Activated T-cell treated with anti-CD3 and anti-CD28 coated beads, Interleukin-2, amount 50 U/mL, for 24 hours (primary cell): ENCODE measurements around the gene ASH1L.
A peak's percentile ranks its signal among the peaks of the same experiment; 100 is the strongest.
"Not testable (repeated sequence)": the region's sequence is repeated elsewhere in the genome, so short reads cannot be mapped to it uniquely, and the experiment has no call there.

ENCODE experiments used
- DNase-seq: peaks from one replicate; pipeline ENCODE4 v3.0.0-alpha.2; 2020
- H3K27ac Mint-ChIP-seq: 2 replicates; pipeline ENCODE4 v1.8.0; 2020; ENCODE audit warnings: mild to moderate bottlenecking, mixed read lengths
- H3K27me3 Mint-ChIP-seq: 2 replicates; pipeline ENCODE4 v1.8.0; 2020; ENCODE audit warnings: mixed read lengths
- H3K36me3 Mint-ChIP-seq: 2 replicates; pipeline ENCODE4 v1.8.0; 2020; ENCODE audit warnings: low read depth, mixed read lengths
- H3K4me1 Mint-ChIP-seq: 2 replicates; pipeline ENCODE4 v1.8.0; 2020; ENCODE audit warnings: low read depth, mixed read lengths
- H3K4me3 Mint-ChIP-seq: 2 replicates; pipeline ENCODE4 v1.8.0; 2020; ENCODE audit warnings: mild to moderate bottlenecking, moderate library complexity, mixed read lengths
- H3K9me3 Mint-ChIP-seq: 2 replicates; pipeline ENCODE4 v1.8.0; 2020; ENCODE audit warnings: mixed read lengths

Gene ASH1L, protein sequence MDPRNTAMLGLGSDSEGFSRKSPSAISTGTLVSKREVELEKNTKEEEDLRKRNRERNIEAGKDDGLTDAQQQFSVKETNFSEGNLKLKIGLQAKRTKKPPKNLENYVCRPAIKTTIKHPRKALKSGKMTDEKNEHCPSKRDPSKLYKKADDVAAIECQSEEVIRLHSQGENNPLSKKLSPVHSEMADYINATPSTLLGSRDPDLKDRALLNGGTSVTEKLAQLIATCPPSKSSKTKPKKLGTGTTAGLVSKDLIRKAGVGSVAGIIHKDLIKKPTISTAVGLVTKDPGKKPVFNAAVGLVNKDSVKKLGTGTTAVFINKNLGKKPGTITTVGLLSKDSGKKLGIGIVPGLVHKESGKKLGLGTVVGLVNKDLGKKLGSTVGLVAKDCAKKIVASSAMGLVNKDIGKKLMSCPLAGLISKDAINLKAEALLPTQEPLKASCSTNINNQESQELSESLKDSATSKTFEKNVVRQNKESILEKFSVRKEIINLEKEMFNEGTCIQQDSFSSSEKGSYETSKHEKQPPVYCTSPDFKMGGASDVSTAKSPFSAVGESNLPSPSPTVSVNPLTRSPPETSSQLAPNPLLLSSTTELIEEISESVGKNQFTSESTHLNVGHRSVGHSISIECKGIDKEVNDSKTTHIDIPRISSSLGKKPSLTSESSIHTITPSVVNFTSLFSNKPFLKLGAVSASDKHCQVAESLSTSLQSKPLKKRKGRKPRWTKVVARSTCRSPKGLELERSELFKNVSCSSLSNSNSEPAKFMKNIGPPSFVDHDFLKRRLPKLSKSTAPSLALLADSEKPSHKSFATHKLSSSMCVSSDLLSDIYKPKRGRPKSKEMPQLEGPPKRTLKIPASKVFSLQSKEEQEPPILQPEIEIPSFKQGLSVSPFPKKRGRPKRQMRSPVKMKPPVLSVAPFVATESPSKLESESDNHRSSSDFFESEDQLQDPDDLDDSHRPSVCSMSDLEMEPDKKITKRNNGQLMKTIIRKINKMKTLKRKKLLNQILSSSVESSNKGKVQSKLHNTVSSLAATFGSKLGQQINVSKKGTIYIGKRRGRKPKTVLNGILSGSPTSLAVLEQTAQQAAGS (N-terminal part only)

GRCh38 chr1:155562581-155563376 lies at the start of gene ASH1L:
Gene ASH1L, minus strand, starts transcription at chr1:155562803. Its CDS starts 41,284 bp downstream, at chr1:155521519.
- Mint-ChIP-seq H3K27me3 (no peaks in the 10 kb centered on the region), H3K36me3 (peaks cover 55% of the 10 kb centered on the region), H3K4me1 (peaks cover 49% of the 10 kb centered on the region), H3K4me3 (peak within 1 kb of the TSS; percentile 99), H3K9me3 (no peaks in the 10 kb centered on the region), H3K27ac (peak within 1 kb of the TSS; percentile 99)
- peak; percentile 97 for DNase-seq

DNA sequence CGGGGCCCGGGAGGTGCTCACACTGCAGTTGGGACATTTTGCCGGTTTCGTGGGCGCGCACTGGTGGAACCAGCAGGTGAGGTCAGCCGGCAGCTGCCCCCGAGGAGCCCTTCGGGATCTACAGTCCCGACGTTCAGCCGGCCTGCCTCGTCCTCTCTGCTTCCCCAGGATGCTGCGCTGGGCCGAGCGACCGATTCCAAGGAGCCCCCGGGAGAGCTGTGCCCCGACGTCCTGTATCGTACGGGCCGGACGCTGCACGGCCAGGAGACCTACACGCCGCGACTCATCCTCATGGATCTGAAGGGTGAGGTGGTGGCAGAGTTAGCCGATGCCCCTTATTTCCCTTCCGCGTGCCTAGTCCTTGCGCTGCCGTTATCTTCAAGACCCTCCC lies 47.6 kb upstream of the ASH1L start:
- not testable (repeated sequence) for H3K27me3 Mint-ChIP-seq, H3K27ac Mint-ChIP-seq
- peak overlapping the region; percentile 89 for H3K4me3 Mint-ChIP-seq

DNA sequence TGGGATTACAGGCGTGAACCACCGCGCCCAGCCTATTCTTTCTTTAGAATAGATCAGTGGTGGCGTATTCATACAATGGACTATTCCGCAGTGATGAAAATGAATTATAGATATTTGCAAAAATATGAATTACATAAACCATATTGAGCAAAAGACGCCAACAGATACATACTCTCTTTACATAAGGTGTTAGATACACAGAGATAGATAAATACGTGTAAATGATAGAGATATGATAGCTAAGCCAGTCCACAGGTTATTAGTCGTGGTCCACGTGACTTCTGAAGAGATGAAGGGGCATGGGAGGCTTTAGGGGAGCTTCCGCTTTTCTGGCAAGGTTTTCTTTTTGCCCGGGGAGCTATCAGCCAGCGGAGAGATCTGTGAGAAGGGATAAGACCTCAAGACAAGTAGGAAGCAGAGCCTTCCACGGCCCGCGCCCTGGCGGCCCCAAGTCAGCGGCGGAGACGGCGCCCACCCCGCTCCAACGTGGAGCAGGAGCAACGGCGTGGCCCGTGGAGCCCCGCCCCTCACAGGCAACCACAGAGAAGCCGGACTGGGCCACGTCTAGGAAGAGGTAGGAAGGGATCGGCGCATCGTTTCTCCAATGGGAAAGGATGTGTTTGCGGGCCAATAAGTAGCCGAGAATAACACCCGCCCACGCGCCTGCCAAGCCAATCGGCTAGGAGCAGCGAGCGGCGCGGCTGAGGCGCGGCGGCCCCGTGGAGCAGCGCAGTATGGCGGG lies 47.1 kb upstream of the ASH1L start, which contains the start of gene MSTO1:
TSS of gene MSTO1 (plus strand) at position 704 of the 742 bp plus-strand sequence. CDS start at position 735, 31 bp downstream.
- Mint-ChIP-seq H3K27ac (peak within 1 kb of the TSS; percentile 95), H3K4me3 (peak within 1 kb of the TSS; percentile 89), H3K27me3 (no peaks in the 10 kb centered on the region), H3K36me3 (peaks cover 26% of the 10 kb centered on the region), H3K4me1 (peaks cover 16% of the 10 kb centered on the region), H3K9me3 (no peaks in the 10 kb centered on the region)
- DNase-seq: peak; percentile 96

More for the DNA sequence above, 47.6 kb upstream of the ASH1L start:
- H3K9me3 Mint-ChIP-seq, DNase-seq: not testable (repeated sequence)
- Mint-ChIP-seq H3K36me3 (peaks cover 32% of the 10 kb centered on the region), H3K4me1 (peaks cover 18% of the 10 kb centered on the region)

- Mint-ChIP-seq H3K4me1 (peaks cover 16% of the 10 kb centered on the region), H3K4me3 (peak overlapping the region; percentile 62), H3K36me3 (peaks cover 22% of the 10 kb centered on the region), H3K27ac (no peak overlapping the region), H3K27me3 (no peaks in the 10 kb centered on the region), H3K9me3 (no peaks in the 10 kb centered on the region)
- DNase-seq: no peak
Measured at GRCh38 chr1:155608888-155609225, 46.3 kb upstream of the ASH1L start.

DNA sequence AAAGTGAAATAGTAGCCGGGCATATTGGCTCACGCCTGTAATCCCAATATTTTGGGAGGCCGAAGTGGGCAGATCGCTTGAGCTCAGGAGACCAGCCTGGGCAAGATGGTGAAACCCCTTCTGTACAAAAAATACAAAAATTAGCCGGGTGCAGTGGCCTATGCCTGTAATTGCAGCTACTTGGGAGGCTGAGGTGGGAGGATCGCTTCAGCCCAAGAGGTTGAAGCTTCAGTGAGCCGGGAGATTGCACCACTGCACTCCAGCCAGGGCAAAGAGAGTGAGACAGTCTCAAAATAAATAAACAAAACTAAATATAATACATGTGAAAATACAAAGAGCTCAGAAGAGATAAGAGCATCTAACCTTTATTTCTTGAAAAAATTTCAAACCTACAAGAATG lies 45.1 kb upstream of the ASH1L start:
- peaks cover 13% of the 10 kb centered on the region for H3K4me1 Mint-ChIP-seq
- H3K9me3 Mint-ChIP-seq: no peaks in the 10 kb centered on the region
- H3K27ac Mint-ChIP-seq: no peak overlapping the region
- DNase-seq: no peak
- no peak overlapping the region for H3K4me3 Mint-ChIP-seq
- peaks cover 12% of the 10 kb centered on the region for H3K36me3 Mint-ChIP-seq
- no peaks in the 10 kb centered on the region for H3K27me3 Mint-ChIP-seq

DNA sequence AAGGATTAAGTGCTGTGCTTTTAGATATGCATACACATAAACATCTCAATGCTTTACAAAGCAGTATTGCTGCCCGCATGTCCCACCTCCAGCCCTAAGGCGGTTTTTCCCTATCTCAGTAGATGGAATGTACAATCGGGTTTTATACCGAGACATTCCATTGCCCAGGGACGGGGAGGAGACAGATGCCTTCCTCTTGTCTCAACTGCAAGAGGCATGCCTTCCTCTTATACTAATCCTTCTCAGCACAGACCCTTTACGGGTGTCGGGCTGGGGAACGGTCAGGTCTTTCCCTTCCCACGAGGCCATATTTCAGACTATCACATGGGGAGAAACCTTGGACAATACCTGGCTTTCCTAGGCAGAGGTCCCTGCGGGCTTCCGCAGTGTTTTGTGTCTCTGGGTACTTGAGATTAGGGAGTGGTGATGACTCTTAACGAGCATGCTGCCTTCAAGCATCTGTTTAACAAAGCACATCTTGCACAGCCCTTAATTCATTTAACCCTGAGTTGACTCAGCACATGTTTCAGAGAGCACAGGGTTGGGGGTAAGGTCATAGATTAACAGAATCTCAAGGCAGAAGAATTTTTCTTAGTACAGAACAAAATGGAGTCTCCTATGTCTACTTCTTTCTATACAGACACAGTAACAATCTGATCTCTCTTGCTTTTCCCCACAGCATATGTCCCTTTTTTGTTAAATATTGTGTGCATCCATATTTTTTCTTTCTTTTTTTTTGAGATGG lies 37.4 kb upstream of the ASH1L start:
- not testable (repeated sequence) for H3K27me3 Mint-ChIP-seq, H3K4me3 Mint-ChIP-seq, H3K9me3 Mint-ChIP-seq, DNase-seq, H3K27ac Mint-ChIP-seq, H3K36me3 Mint-ChIP-seq
- H3K4me1 Mint-ChIP-seq: peaks cover 14% of the 10 kb centered on the region

- Mint-ChIP-seq H3K9me3 (no peaks in the 10 kb centered on the region), H3K27ac (peak overlapping the region; percentile 65), H3K36me3 (no peaks in the 10 kb centered on the region), H3K4me3 (peak overlapping the region; percentile 58), H3K27me3 (no peaks in the 10 kb centered on the region), H3K4me1 (peaks cover 14% of the 10 kb centered on the region)
- DNase-seq: no peak
Measured at GRCh38 chr1:155598842-155599331, 36.3 kb upstream of the ASH1L start.

DNA sequence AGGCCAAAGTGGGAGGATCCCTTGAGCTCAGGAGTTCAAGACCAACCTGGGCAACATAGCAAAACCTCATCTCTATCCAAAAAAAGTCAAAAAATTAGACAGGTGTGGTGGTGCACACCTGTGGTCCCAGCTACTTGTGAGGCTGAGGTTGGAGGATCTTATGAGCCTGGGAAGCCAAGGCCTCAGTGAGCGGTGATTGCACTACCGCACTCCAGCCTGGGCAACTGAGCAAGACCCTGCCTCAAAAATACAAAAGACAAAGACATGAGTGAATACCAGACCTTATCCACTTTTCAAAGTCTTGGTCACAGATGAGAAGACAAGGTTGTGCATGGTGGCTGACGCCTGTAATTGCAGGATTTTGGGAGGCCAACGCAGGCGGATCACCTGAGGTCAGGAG lies 34.3 kb upstream of the ASH1L start:
- Mint-ChIP-seq H3K27me3 (no peaks in the 10 kb centered on the region), H3K27ac (no peak overlapping the region), H3K4me1 (peaks cover 15% of the 10 kb centered on the region), H3K9me3 (no peaks in the 10 kb centered on the region), H3K36me3 (no peaks in the 10 kb centered on the region), H3K4me3 (no peak overlapping the region)
- no peak for DNase-seq

DNA sequence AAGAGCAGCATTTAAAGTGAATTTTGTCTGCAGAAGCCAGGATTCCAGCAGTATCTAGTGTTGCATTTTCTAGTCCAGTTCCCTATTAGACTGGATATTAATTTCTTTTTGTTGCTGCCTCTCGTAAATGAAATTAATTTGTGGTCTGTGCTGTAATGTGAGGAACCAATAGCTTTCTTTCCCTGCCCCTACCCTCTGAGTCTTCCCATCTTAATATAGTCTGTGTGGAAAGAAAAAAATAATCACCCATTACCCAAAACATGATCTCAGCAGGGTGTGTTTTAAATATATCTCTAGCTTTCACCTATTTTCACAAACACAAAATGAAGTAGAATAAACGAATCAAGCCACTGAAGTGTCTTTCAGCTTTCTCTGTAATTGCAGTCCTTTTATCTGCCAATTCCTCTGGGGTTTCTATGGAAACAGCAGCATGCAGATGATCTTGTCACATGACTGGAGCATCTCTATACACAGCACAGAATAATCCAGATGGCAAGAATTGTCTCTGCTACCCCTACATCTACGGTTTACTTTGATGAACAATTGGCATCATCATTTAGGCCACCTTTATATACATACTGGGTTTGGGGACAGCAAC lies 33.4 kb upstream of the ASH1L start:
- not testable (repeated sequence) for H3K4me3 Mint-ChIP-seq, H3K27me3 Mint-ChIP-seq, H3K27ac Mint-ChIP-seq, H3K36me3 Mint-ChIP-seq, H3K9me3 Mint-ChIP-seq, DNase-seq
- H3K4me1 Mint-ChIP-seq: peaks cover 15% of the 10 kb centered on the region

- DNase-seq: no peak
- H3K4me3 Mint-ChIP-seq: no peak overlapping the region
Measured at GRCh38 chr1:155591770-155592169, 29.2 kb upstream of the ASH1L start.

GRCh38 chr1:155590516-155591247 lies 28.1 kb upstream of the ASH1L start:
- DNase-seq, H3K4me3 Mint-ChIP-seq, H3K4me1 Mint-ChIP-seq, H3K9me3 Mint-ChIP-seq, H3K27me3 Mint-ChIP-seq, H3K27ac Mint-ChIP-seq, H3K36me3 Mint-ChIP-seq: not testable (repeated sequence)

More at GRCh38 chr1:155591770-155592169, 29.2 kb upstream of the ASH1L start:
- no peaks in the 10 kb centered on the region for H3K36me3 Mint-ChIP-seq
- no peaks in the 10 kb centered on the region for H3K9me3 Mint-ChIP-seq
- peaks cover 3% of the 10 kb centered on the region for H3K4me1 Mint-ChIP-seq
- no peak overlapping the region for H3K27ac Mint-ChIP-seq
- no peaks in the 10 kb centered on the region for H3K27me3 Mint-ChIP-seq

DNA sequence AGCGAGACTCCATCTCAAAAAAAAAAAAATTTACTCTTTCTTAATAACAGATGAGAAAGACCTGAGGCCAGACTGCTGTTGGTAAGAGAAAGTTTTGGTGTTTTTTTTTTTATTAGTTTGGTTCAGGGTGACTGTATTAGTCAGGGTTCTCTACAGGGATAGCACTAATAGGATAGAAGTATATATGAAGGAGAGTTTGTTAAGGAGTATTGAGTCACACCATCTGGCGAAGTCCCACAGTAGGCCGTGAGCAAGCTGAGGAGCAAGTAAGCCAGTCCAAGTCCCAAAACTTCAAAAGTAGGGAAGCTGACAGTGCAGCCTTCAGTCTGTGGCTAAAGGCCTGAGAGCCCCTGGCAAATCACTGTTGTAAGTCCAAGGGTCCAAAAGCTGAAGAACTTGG lies 26.7 kb upstream of the ASH1L start:
- not testable (repeated sequence) for H3K9me3 Mint-ChIP-seq, DNase-seq, H3K4me3 Mint-ChIP-seq, H3K27ac Mint-ChIP-seq, H3K36me3 Mint-ChIP-seq, H3K27me3 Mint-ChIP-seq, H3K4me1 Mint-ChIP-seq
